Measurements from ENCODE around the gene CYB561D1. TPM values are rescaled to one million over a fixed set of nuclear protein-coding genes. Genes with fewer than 3 reads are reported as not detected.

Gene CYB561D1
- total and polyA plus RNA-seq, 10 of the 15 experiments (the other 5 are each of a cell fraction or from before 2014, with no cell fraction given) = 0.68 to 9.0 (median 3.3) TPM

GRCh38 chr1:109534307-109534858, 40.5 kb downstream of the CYB561D1 start:
- BruUV-seq (replicated peaks) = no TSS peak
- 0% methylated on average over 1 of the region's 1 CpG for WGBS (ENCODE audit: insufficient coverage, insufficient replicate concordance, low lambda C conversion rate, missing lambda C conversion rate)
- Histone ChIP-seq H3K36me3 (ENCODE audit: control insufficient read depth in 2 of 2, insufficient read depth in 2 of 2, low read length in 1 of 2) (no peaks in the 10 kb centered on the region), H3K79me2 (ENCODE audit: control insufficient read depth, insufficient read depth, low read length) (no peaks in the 10 kb centered on the region), H3K9ac (ENCODE audit: control insufficient read depth, insufficient read depth, low read length) (no peak overlapping the region), H3K4me3 (no peak overlapping the region), H2AFZ (ENCODE audit: control insufficient read depth, low read depth, low read length) (no peak overlapping the region), H3K4me1 (ENCODE audit: control insufficient read depth, insufficient read depth, low read length) (peaks cover 6% of the 10 kb centered on the region), H4K20me1 (ENCODE audit: control insufficient read depth, insufficient read depth) (no peaks in the 10 kb centered on the region), H3K4me2 (ENCODE audit: control insufficient read depth, insufficient read depth) (no peak overlapping the region), H3K27me3 (replicated peaks in 1 of 2; ENCODE audit: control insufficient read depth in 2 of 2, insufficient read depth in 2 of 2, low read length in 1 of 2) (no peaks in the 10 kb centered on the region), H3K9me3 (replicated peaks; ENCODE audit: control insufficient read depth, insufficient read depth, low read length) (no peaks in the 10 kb centered on the region), H3K27ac (ENCODE audit: control insufficient read depth, insufficient read depth) (no peak overlapping the region)
- ChIA-PET RAD21 (ENCODE audit: unreplicated experiment) (interaction anchor here (0.6 to 10.3 kb wide), 8 partner anchors 12 to 742 kb away, joined by 3 to 422 read pairs (median 4); partner anchors contain the start of genes ATXN7L2 and CYB561D1), CTCF (interaction anchor here (0.6 to 21.3 kb wide), 13 partner anchors 7 to 257 kb away, joined by 3 to 1280 read pairs (median 5); partner anchors contain the start of genes AMIGO1, CYB561D1, PSMA5 and SORT1), SMC1A (ENCODE audit: uncharacterized antibody, unreplicated experiment) (interaction anchor here (1.2 to 10.3 kb wide), 4 partner anchors 40 to 333 kb away, joined by 3 to 431 read pairs (median 4); partner anchors contain the start of gene CYB561D1), POLR2A (interaction anchor here (0.6 kb wide), 1 partner anchor 71 kb away, joined by 4 read pairs; no protein-coding TSS in a partner anchor)
- no peak for FAIRE-seq
- intact Hi-C loops (cut with micrococcal nuclease; ENCODE audit: unreplicated experiment) (loop anchor here (5.0 kb wide), 1 partner anchor 107 kb away; the partner anchor contains the start of gene PSMA5), in situ Hi-C loops (cut with MboI) (loop anchor here (5.0 kb wide), 3 partner anchors 42 to 272 kb away; partner anchors contain the start of gene CYB561D1)
- no peak for ATAC-seq
- DNase-seq (ENCODE audit: low read depth, low spot score) = no peak
- TF ChIP-seq PAX8 (IDR thresholded peaks at IDR 0.05) = no peak
- no peak for TF ChIP-seq KLF5 (IDR thresholded peaks at IDR 0.05; ENCODE audit: partially characterized antibody)
- no peak for TF ChIP-seq NR2C2 (IDR thresholded peaks at IDR 0.05; ENCODE audit: borderline replicate concordance, control insufficient read depth, insufficient read length, low read depth)
- no peak for TF ChIP-seq RFX5 (IDR thresholded peaks at IDR 0.05; ENCODE audit: low read depth, low read length)
- no peak for TF ChIP-seq PKNOX1 (IDR thresholded peaks at IDR 0.05)
- no peak for TF ChIP-seq MXI1 (IDR thresholded peaks at IDR 0.05; ENCODE audit: low read depth, low read length)
- TF ChIP-seq PRDM15 (CRISPR knock-in tag; IDR thresholded peaks at IDR 0.05) = no peak
- TF ChIP-seq CREM (IDR thresholded peaks at IDR 0.05; ENCODE audit: low read depth) = no peak
- TF ChIP-seq NFIC (IDR thresholded peaks at IDR 0.05; ENCODE audit: low read depth, low read length) = no peak
- no peak for TF ChIP-seq EGR1 (IDR thresholded peaks at IDR 0.05; ENCODE audit: borderline replicate concordance in 1 of 2, low read depth in 2 of 2, low read length in 2 of 2)
- TF ChIP-seq SPI1 (IDR thresholded peaks at IDR 0.05; ENCODE audit: borderline replicate concordance, insufficient read depth, low read depth, low read length) = no peak
- no peak for TF ChIP-seq BMI1 (IDR thresholded peaks at IDR 0.05; ENCODE audit: borderline replicate concordance)
- no peak for TF ChIP-seq CHD1 (IDR thresholded peaks at IDR 0.05; ENCODE audit: low read depth, low read length)
- no peak for TF ChIP-seq ZNF622 (IDR thresholded peaks at IDR 0.05)
- TF ChIP-seq NFYA (IDR thresholded peaks at IDR 0.05; ENCODE audit: borderline replicate concordance, low read depth, low read length) = no peak
- no peak for TF ChIP-seq IRF4 (IDR thresholded peaks at IDR 0.05; ENCODE audit: low read depth, low read length)
- no peak for TF ChIP-seq ZBED1 (IDR thresholded peaks at IDR 0.05; ENCODE audit: borderline replicate concordance)
